GM21423 (cell line): Measurements from ENCODE around the gene PAPPA2.
A peak's percentile ranks its signal among the peaks of the same experiment; 100 is the strongest.

Source experiments
- ATAC-seq: cut with Tn5 transposase; IDR thresholded peaks from one replicate; pipeline ENCODE4 v1.9.1; 2021; ENCODE audit warnings: mild to moderate bottlenecking, moderate library complexity; ENCODE audit not compliant: unreplicated experiment

The PAPPA2 gene

DNA sequence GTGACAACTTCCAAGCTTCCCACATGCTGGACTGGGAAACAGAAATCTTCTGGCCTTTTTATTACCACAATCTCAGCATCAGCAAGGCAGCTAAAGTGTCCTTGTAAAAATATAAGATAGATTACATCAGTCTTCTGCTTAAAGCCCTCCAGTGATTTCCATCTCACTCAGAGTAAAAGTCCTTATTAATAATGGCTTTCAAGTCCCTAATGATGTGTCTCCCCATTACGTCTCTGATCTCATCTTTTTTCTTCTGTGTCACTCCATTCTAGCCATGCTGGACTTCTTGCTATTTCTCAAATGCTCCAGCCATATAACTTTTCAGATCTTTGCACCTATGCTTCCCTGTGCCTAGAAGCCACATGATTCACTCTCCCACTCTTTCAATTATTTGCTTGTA is 22.1 kb downstream of the PAPPA2 start:
- no peak for ATAC-seq

DNA sequence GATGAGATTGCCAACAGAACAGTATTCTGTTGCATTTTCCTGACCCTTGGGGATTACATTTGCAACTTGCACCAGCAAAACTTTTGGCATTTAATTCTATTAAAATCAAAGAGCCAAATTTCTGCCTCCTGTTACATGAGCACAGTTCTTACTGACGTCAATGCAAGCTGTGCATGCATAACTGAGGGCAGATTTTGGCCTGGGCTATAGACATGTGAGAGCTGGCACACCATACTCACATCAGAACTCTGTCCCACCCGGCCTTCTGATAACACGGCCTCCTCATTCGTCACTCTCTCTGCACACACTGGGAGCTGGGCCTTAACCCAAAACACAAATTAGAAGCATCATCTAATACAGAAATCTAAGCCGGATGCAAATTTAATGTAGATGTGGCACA is 31.5 kb downstream of the PAPPA2 start:
- ATAC-seq, result no peak

- ATAC-seq, result no peak
These were observed 36.7 kb downstream of the PAPPA2 start for GRCh38 chr1:176499671-176500070.

DNA sequence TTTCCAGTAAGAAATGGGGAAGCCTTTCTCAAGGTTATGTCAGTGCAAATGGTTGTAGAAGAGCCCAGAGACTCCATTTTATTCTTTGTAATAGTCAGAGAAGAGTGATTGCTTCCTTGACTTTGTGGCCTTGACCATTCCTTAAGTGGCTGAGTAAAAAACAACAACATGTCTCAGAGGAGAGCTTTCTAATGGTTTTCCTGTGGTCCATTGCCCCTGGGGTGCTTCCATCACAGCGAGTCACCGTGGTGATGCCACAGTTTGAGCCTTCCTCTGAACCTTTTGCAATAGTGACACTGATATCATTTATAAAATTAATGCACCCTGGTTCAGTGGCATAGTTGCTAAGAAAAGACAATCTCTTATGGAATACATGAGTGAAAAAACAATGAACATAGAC is 38.6 kb downstream of the PAPPA2 start:
- ATAC-seq, result no peak

- no peak for ATAC-seq
These were observed 42.0 kb downstream of the PAPPA2 start for GRCh38 chr1:176504848-176505553.

GRCh38 chr1:176512966-176513365 is 50.0 kb downstream of the PAPPA2 start:
- no peak for ATAC-seq

DNA sequence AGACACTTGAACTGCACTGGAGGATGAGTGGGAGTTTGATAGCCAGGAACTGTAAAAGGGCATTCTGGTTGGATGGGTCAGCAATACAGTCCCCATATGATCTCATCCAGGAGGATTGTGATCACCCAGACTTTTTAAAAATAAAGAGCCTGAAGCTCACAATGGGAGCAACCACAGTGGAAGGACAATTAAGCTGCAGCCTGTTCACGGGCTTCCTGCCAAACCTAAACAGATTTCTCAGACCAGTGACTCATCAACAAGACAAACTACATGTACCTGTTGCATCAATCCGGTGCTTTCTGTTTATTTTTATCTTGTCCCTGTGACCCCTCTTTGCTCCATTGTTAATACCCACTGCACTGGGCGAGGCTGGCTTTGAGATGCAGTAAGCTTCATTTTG is 52.3 kb downstream of the PAPPA2 start:
- ATAC-seq, result no peak

DNA sequence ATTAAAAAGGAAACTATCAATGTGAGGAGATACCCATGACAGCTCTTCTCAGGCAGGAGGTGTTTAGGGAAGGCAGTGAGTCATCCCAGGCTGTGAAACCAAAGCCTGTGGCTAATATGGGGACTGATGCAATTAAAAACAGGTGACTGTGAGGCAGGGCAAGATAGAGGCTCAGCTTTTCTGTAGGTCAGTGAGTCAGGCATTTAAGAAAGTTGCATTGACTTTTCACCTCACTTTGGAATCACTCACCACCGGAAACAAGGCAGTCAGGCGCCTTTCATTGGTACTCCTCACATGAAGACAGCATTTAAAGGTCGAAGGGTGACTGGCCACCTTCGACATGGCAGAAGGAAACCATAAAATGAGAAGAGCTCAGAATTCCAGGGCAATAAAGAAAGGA is 54.5 kb downstream of the PAPPA2 start:
- ATAC-seq, result peak; percentile 84

- ATAC-seq, result no peak
These were observed 58.2 kb downstream of the PAPPA2 start for GRCh38 chr1:176521211-176521610.

DNA sequence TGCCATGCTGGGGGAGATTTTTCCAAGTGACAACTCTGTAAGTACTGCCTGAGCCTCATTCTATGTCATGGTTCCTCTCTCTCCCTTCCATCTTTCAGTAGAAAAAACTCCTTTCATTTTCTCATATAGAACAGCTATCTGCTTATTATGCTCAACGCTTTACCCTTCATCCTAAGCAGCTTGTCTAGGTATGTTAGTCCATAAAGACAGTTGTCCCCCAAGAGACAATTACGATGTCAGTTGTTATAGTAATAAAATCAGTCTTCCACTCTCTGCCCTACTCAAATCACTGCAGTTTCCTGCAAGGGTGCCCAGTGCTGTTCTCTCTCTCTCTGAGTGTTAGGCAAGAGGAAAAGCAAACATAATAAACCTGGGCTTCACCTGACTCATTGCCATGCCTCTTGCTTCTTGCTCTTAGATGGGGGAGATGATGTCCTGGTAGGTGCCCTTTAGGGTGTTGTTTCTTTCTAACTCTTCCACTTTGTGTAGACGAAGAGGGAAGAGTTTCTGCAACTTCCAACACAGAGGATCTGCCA is 59.4 kb downstream of the PAPPA2 start:
- no peak for ATAC-seq

- ATAC-seq, result no peak
These were observed 66.6 kb downstream of the PAPPA2 start for GRCh38 chr1:176529395-176530090.

- ATAC-seq, result no peak
These were observed 68.1 kb downstream of the PAPPA2 start for GRCh38 chr1:176531036-176531435.

GRCh38 chr1:176531921-176532897 is 69.2 kb downstream of the PAPPA2 start:
- ATAC-seq, result no peak

- no peak for ATAC-seq
These were observed 70.0 kb downstream of the PAPPA2 start for GRCh38 chr1:176533020-176533419.

GRCh38 chr1:176536588-176536987 is 73.6 kb downstream of the PAPPA2 start:
- ATAC-seq, result no peak

GRCh38 chr1:176539018-176539417 is 76.0 kb downstream of the PAPPA2 start:
- ATAC-seq, result no peak

DNA sequence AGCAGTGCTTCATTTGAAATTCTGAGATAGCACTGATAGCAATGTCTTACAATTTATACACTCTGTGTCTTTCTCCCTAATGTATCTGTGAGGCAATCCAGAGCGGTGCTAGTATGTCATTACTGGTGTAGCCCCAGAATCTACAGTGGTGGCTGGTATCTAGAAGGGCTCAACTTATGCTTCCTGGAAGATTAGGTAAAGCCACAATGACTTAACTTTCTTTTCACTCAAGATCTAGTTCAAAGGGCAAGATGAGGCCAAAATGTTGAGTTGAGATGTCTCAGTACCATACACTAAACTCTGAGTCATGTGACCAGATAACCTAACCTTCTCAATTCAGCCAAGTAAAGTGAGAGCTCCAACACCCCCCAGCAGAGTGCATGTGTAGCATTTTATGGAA is 77.5 kb downstream of the PAPPA2 start:
- no peak for ATAC-seq

GRCh38 chr1:176541663-176542062 is 78.7 kb downstream of the PAPPA2 start:
- ATAC-seq, result no peak

DNA sequence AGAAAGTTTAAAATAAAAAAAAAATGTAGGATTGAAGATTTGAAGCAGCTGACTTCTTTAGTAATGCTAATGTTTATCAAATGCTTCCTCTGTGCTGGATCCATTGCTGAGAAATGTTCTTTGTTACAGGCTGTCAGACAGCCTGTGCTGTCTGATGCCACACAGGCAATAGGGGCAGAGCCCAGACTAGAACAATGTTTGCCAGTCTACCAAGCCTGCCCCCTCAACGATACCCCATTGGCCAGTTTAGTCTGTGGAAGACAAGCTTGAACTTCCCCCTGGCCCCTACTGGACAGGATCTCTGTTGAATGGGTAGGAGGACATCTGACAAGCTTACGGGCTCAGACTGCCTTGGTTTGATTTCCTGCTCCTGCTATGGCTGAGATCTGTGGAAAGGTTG is 79.4 kb downstream of the PAPPA2 start:
- ATAC-seq, result no peak

DNA sequence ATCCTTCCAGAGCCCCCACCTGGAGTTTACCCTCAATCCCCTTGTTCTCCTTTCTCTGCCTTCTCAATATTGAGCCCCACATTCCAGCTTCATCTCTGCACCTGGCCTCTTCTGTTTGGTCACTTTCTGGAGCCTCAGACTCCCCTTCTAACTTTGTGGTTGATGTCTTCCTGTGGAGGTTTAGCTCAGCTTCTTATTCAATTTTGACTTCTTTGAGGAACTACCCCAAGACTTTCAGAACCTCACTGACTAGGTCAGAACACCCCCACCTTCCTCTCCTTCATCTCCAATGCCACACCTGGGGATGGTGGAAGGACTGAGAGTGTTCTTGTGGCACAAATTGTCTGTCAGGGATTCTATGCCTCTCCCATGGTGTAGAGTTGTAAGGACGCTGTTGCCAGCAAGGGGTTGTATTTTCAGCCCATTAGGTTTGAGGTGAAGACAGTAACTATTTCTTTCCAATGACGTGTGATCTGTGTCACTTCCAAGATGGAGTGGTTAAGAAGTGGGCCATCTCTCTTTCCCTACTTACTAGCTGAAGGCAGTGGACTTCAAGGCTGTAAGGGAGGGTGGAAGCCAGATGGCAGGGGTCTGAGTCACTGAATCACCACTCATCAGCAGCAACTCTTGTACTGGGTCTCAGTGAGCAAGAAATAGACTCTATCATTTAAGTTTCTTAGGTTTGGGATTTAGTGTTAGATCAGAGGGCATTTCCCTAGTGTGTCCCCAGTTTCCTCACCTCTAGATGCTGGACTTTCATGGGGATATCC is 80.6 kb downstream of the PAPPA2 start:
- ATAC-seq, result no peak
